ENCODE measurements around the gene CKAP2L. TPM values are rescaled to one million over a fixed set of nuclear protein-coding genes. Genes with fewer than 3 reads are reported as not detected.

Gene CKAP2L
- total and polyA plus RNA-seq, 10 of the 15 experiments (the other 5 are each of a cell fraction or from before 2014, with no cell fraction given): 10.5 to 37.4 (median 20.2) TPM

- TF ChIP-seq SMARCA5 (IDR thresholded peaks at IDR 0.05): peak; percentile 86
- no peak for TF ChIP-seq SUZ12 (IDR thresholded peaks at IDR 0.05; ENCODE audit: unreplicated experiment)
- TF ChIP-seq ZNF384 (IDR thresholded peaks at IDR 0.05; ENCODE audit: borderline replicate concordance, low read depth, low read length): no peak
- TF ChIP-seq NFIC (IDR thresholded peaks at IDR 0.05; ENCODE audit: low read depth, low read length): no peak
- no peak for TF ChIP-seq BCL11A (IDR thresholded peaks at IDR 0.05; ENCODE audit: low read depth, low read length)
- peak; percentile 90 for TF ChIP-seq NR2F1 (conservative IDR thresholded peaks at IDR 0.05)
- TF ChIP-seq EED (IDR thresholded peaks at IDR 0.05; ENCODE audit: low read depth): no peak
- TF ChIP-seq RCOR1 (conservative IDR thresholded peaks at IDR 0.05; ENCODE audit: low read depth, low read length): no peak
- no peak for TF ChIP-seq ZBTB4 (CRISPR knock-in tag; IDR thresholded peaks at IDR 0.05)
- peak; percentile 96 to 97 for TF ChIP-seq BHLHE40 (IDR thresholded peaks at IDR 0.05; ENCODE audit: borderline replicate concordance in 1 of 2, low read depth in 2 of 2, low read length in 1 of 2)
- TF ChIP-seq, protein P1, sequence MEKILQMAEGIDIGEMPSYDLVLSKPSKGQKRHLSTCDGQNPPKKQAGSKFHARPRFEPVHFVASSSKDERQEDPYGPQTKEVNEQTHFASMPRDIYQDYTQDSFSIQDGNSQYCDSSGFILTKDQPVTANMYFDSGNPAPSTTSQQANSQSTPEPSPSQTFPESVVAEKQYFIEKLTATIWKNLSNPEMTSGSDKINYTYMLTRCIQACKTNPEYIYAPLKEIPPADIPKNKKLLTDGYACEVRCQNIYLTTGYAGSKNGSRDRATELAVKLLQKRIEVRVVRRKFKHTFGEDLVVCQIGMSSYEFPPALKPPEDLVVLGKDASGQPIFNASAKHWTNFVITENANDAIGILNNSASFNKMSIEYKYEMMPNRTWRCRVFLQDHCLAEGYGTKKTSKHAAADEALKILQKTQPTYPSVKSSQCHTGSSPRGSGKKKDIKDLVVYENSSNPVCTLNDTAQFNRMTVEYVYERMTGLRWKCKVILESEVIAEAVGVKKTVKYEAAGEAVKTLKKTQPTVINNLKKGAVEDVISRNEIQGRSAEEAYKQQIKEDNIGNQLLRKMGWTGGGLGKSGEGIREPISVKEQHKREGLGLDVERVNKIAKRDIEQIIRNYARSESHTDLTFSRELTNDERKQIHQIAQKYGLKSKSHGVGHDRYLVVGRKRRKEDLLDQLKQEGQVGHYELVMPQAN (conservative IDR thresholded peaks at IDR 0.05): no peak; the same call in 1 of the 2 replicates
- TF ChIP-seq, protein P2, sequence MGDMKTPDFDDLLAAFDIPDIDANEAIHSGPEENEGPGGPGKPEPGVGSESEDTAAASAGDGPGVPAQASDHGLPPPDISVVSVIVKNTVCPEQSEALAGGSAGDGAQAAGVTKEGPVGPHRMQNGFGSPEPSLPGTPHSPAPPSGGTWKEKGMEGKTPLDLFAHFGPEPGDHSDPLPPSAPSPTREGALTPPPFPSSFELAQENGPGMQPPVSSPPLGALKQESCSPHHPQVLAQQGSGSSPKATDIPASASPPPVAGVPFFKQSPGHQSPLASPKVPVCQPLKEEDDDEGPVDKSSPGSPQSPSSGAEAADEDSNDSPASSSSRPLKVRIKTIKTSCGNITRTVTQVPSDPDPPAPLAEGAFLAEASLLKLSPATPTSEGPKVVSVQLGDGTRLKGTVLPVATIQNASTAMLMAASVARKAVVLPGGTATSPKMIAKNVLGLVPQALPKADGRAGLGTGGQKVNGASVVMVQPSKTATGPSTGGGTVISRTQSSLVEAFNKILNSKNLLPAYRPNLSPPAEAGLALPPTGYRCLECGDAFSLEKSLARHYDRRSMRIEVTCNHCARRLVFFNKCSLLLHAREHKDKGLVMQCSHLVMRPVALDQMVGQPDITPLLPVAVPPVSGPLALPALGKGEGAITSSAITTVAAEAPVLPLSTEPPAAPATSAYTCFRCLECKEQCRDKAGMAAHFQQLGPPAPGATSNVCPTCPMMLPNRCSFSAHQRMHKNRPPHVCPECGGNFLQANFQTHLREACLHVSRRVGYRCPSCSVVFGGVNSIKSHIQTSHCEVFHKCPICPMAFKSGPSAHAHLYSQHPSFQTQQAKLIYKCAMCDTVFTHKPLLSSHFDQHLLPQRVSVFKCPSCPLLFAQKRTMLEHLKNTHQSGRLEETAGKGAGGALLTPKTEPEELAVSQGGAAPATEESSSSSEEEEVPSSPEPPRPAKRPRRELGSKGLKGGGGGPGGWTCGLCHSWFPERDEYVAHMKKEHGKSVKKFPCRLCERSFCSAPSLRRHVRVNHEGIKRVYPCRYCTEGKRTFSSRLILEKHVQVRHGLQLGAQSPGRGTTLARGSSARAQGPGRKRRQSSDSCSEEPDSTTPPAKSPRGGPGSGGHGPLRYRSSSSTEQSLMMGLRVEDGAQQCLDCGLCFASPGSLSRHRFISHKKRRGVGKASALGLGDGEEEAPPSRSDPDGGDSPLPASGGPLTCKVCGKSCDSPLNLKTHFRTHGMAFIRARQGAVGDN (IDR thresholded peaks at IDR 0.05): peak; percentile 67; the same call in 1 of the 2 replicates
- no peak for TF ChIP-seq SUPT20H (IDR thresholded peaks at IDR 0.05; ENCODE audit: borderline replicate concordance, control insufficient read depth, low read depth, low read length)
- no peak for TF ChIP-seq CHD1 (IDR thresholded peaks at IDR 0.05; ENCODE audit: low read depth, low read length)
- no peak for TF ChIP-seq PML (IDR thresholded peaks at IDR 0.05; ENCODE audit: low read length)
- TF ChIP-seq ZBTB11 (CRISPR knock-in tag; IDR thresholded peaks at IDR 0.05): no peak
Observed at GRCh38 chr2:112725545-112726457, 38.6 kb downstream of the CKAP2L start (continued).
